Panc1 (cell line): Measurements from ENCODE around the gene NRCAM. TPM values are rescaled to one million over a fixed set of nuclear protein-coding genes. Genes with fewer than 3 reads are reported as not detected.

Source experiments
- ATAC-seq: fragments of 200-7000 bp; cut with Tn5 transposase; 2 replicates; pipeline ENCODE4 v1.9.1; 2020; ENCODE audit warnings: mild to moderate bottlenecking, moderate library complexity
- BruUV-seq: library from RNA; stranded (reverse); fragments of 400-500 nt; replicated peaks from 2 replicates; lab custom pipeline; 2021; lab: Mats Ljungman, UMichigan
- CTCF ChIA-PET: fragments of 300-600 bp; sonication (Branson Sonifier 250); formaldehyde crosslinking; loops from one replicate; lab custom pipeline; 2022; ENCODE audit warnings: antibody characterized with exemption; lab: Charles Lee
- POLR2A ChIA-PET: fragments of 300-600 bp; sonication (Branson Sonifier 250); formaldehyde crosslinking; loops from one replicate; lab custom pipeline; 2022; ENCODE audit warnings: antibody characterized with exemption; lab: Charles Lee
- DNase-seq: peaks from one replicate; pipeline ENCODE4 v3.0.0-alpha.2; 2010; ENCODE audit warnings: low read depth, low spot score
- H3K27ac ChIP-seq: 2 replicates; pipeline ENCODE4 v1.5.1; 2011; ENCODE audit warnings: mild to moderate bottlenecking, low read length, inconsistent platforms
- H3K27me3 ChIP-seq: fragments of 200-500 bp; sonication (Bioruptor generic); 2 replicates; pipeline ENCODE4 v1.6.0; 2014; ENCODE audit warnings: low read length, inconsistent platforms; ENCODE audit not compliant: control insufficient read depth, insufficient read depth
- H3K36me3 ChIP-seq: fragments of 200-500 bp; sonication (Bioruptor generic); 2 replicates; pipeline ENCODE4 v1.5.1; 2014; ENCODE audit warnings: inconsistent platforms, mild to moderate bottlenecking, low read length, moderate library complexity; ENCODE audit not compliant: control insufficient read depth, insufficient read depth
- H3K4me1 ChIP-seq: 2 replicates; pipeline ENCODE4 v1.5.1; 2011; ENCODE audit warnings: inconsistent platforms, mild to moderate bottlenecking, low read length, moderate library complexity; ENCODE audit not compliant: control insufficient read depth, insufficient read depth
- H3K4me3 ChIP-seq, 2 experiments: 2 replicates each; pipeline ENCODE4 v1.5.1; 2011 to 2012; ENCODE audit warnings: low read depth in 2 of 2, low read length in 2 of 2, mild to moderate bottlenecking in 2 of 2, inconsistent platforms in 1 of 2, moderate library complexity in 1 of 2
- H3K9me3 ChIP-seq: fragments of 200-500 bp; sonication (Bioruptor generic); 2 replicates; pipeline ENCODE4 v1.5.1; 2014; ENCODE audit warnings: low read depth, mild to moderate bottlenecking, inconsistent platforms, low read length, moderate library complexity; ENCODE audit not compliant: control insufficient read depth, insufficient read depth
- CTCF ChIP-seq: fragments of 450-650 bp; IDR thresholded peaks from 2 replicates; pipeline ENCODE4 v1.5.1; 2017; ENCODE audit warnings: mild to moderate bottlenecking
- POLR2AphosphoS5 ChIP-seq: IDR thresholded peaks from 2 replicates; pipeline ENCODE4 v1.6.1; 2012; ENCODE audit warnings: mild to moderate bottlenecking, low read depth, low read length, moderate library complexity
- REST ChIP-seq, 2 experiments: IDR thresholded peaks; 2 replicates each; pipeline ENCODE4 v1.6.1; 2011 to 2012; ENCODE audit warnings: low read depth in 2 of 2, control low read depth in 1 of 2, low read length in 1 of 2, mild to moderate bottlenecking in 1 of 2, moderate library complexity in 1 of 2; ENCODE audit not compliant: insufficient read depth in 1 of 2
- SIN3A ChIP-seq: IDR thresholded peaks from 2 replicates; pipeline ENCODE4 v1.6.1; 2012; ENCODE audit warnings: low read depth, mild to moderate bottlenecking, low read length, moderate library complexity, borderline replicate concordance; ENCODE audit not compliant: insufficient read depth
- TCF7L2 ChIP-seq: IDR thresholded peaks from 2 replicates; pipeline ENCODE4 v1.6.1; 2011; ENCODE audit warnings: mild to moderate bottlenecking, low read depth, low read length, inconsistent platforms
- in situ Hi-C: cut with HindIII; loops from 2 replicates; pipeline ENCODE4 v1.10.0; 2016; ENCODE audit warnings: low sequenced_read_pairs, low pct_unique_long_range_greater_than_20kb
- intact Hi-C: fragments of 100-400 bp; cut with micrococcal nuclease; formaldehyde crosslinking; loops from one replicate; pipeline ENCODE4 v1.10.0; 2022; ENCODE audit not compliant: unreplicated experiment
- total RNA-seq: library from RNA; stranded (reverse); gene quantifications from one replicate; pipeline ENCODE4 v1.2.1, GENCODE V29; 2021; ENCODE audit not compliant: unreplicated experiment

Gene NRCAM
- total RNA-seq, 1 experiment from 2014 or later = 0.21 TPM

GRCh38 chr7:108289852-108290251 is 166.4 kb downstream of the NRCAM start:
- Histone ChIP-seq H3K27ac (no peak overlapping the region), H3K4me1 (no peaks in the 10 kb centered on the region), H3K36me3 (no peaks in the 10 kb centered on the region), H3K9me3 (no peaks in the 10 kb centered on the region), H3K4me3 (no peak overlapping the region), H3K27me3 (peaks cover 8% of the 10 kb centered on the region; the same call in 1 of the 2 replicates)
- TF ChIP-seq REST (IDR thresholded peaks at IDR 0.05; ENCODE audit: insufficient read depth in 1 of 2, low read depth in 2 of 2, low read length in 1 of 2) (no peak), CTCF (no peak), SIN3A (no peak), TCF7L2 (no peak), POLR2AphosphoS5 (no peak)
- ChIA-PET POLR2A (no interaction called here), CTCF (no interaction called here)
- in situ Hi-C loops (no loop called here), intact Hi-C loops (no loop called here)
- DNase-seq (no peak), ATAC-seq (no peak)
- BruUV-seq = no TSS peak

GRCh38 chr7:108287857-108288256 is 168.4 kb downstream of the NRCAM start:
- ChIA-PET CTCF (no interaction called here), POLR2A (no interaction called here)
- H3K27ac ChIP-seq = no peak overlapping the region
- H3K4me3 ChIP-seq = no peak overlapping the region
- BruUV-seq = no TSS peak
- H3K9me3 ChIP-seq = no peaks in the 10 kb centered on the region
- DNase-seq = no peak
- H3K27me3 ChIP-seq = peaks cover 8% of the 10 kb centered on the region; the same call in 1 of the 2 replicates
- H3K36me3 ChIP-seq = no peaks in the 10 kb centered on the region
- in situ Hi-C loops (no loop called here), intact Hi-C loops (no loop called here)
- H3K4me1 ChIP-seq = no peaks in the 10 kb centered on the region
- ATAC-seq = no peak
- no peak for TF ChIP-seq CTCF
- no peak for TF ChIP-seq REST (IDR thresholded peaks at IDR 0.05; ENCODE audit: insufficient read depth in 1 of 2, low read depth in 2 of 2, low read length in 1 of 2)
- TF ChIP-seq SIN3A = no peak
- TF ChIP-seq TCF7L2 = no peak
- TF ChIP-seq POLR2AphosphoS5 = no peak
